K562 (cell line): ENCODE data around the gene UBE2D3. TPM values are rescaled to one million over a fixed set of nuclear protein-coding genes. Genes with fewer than 3 reads are reported as not detected.

Experiments used
- C11orf30 ChIP-seq: fragments of 450-650 bp; IDR thresholded peaks from 2 replicates; pipeline ENCODE4 v1.6.1; 2016; ENCODE audit warnings: low read depth, mild to moderate bottlenecking
- CHD1 ChIP-seq: fragments of 200-600 bp; sonication (generic); IDR thresholded peaks from one replicate; pipeline ENCODE4 v1.6.1; 2012; ENCODE audit warnings: mild to moderate bottlenecking, moderate library complexity, low read length, inconsistent platforms
- GATAD2B ChIP-seq: fragments of 450-650 bp; IDR thresholded peaks from 2 replicates; pipeline ENCODE4 v1.6.1; 2017; ENCODE audit warnings: mild to moderate bottlenecking, borderline replicate concordance
- NFRKB ChIP-seq: fragments of 450-650 bp; IDR thresholded peaks from 2 replicates; pipeline ENCODE4 v1.6.1; 2016; ENCODE audit warnings: low read depth
- POLR2AphosphoS2 ChIP-seq: IDR thresholded peaks from 2 replicates; pipeline ENCODE4 v1.6.1; 2012; ENCODE audit warnings: low read length, improper control_type of control experiment
- SAP30 ChIP-seq: fragments of 200-600 bp; sonication (generic); IDR thresholded peaks from 2 replicates; pipeline ENCODE4 v1.6.1; 2012; ENCODE audit warnings: borderline replicate concordance, low read depth, mild to moderate bottlenecking, moderate library complexity, low read length, control low read depth, inconsistent platforms; ENCODE audit not compliant: insufficient read depth, poor library complexity, severe bottlenecking
- SRSF3 ChIP-seq: fragments of 200-400 bp; formaldehyde crosslinking; IDR thresholded peaks from 2 replicates; pipeline ENCODE4 v1.6.1; 2016; ENCODE audit warnings: mild to moderate bottlenecking, low read length, moderate library complexity; ENCODE audit not compliant: insufficient read depth
- YY1 ChIP-seq, 3 experiments: IDR thresholded peaks; 2 replicates each; pipeline ENCODE4 v1.6.1; 2011; ENCODE audit warnings: low read length in 2 of 3, mild to moderate bottlenecking in 2 of 3, moderate library complexity in 2 of 3, borderline replicate concordance in 1 of 3, control low read depth in 1 of 3, low read depth in 1 of 3; ENCODE audit not compliant: insufficient read depth in 3 of 3, insufficient replicate concordance in 2 of 3, control insufficient read depth in 1 of 3, insufficient read length in 1 of 3; ENCODE audit errors: extremely low read depth in 1 of 3
- ZNF24 ChIP-seq: fragments of 450-650 bp; IDR thresholded peaks from 2 replicates; pipeline ENCODE4 v1.6.1; 2016
- polyA plus RNA-seq, 8 experiments: library from polyadenylated mRNA; depleted of rRNA in 4 of 8; stranded (reverse) in 5 of 8; unstranded in 3 of 8; fragments of >200 nt; fragmentation: Nextera tagmentation in 2 of 8; fragmentation: Illumina TruSeq in 1 of 8; extraction: Ambion mirVana in 2 of 8; extraction: Trizol in 1 of 8; gene quantifications; 2 replicates each; pipeline versions ENCODE4 v1.2.1 to v1.2.3, GENCODE V29; 2011 to 2014; ENCODE audit warnings: inconsistent platforms in 1 of 8, missing spikeins in 1 of 8
- total RNA-seq, 7 experiments: library from RNA; depleted of rRNA in 6 of 7; stranded (reverse); fragments of >200 nt in 6 of 7; fragmentation: Illumina TruSeq in 2 of 7; extraction: Trizol in 2 of 7; gene quantifications; 2 replicates each; pipeline versions ENCODE4 v1.2.1 to v1.2.3, GENCODE V29; 2011 to 2021; ENCODE audit warnings: low replicate concordance in 1 of 7
- TF ChIP-seq, protein P1 (sequence below), 2 experiments: fragments of 450-650 bp in 1 of 2; sonication (generic) in 1 of 2; formaldehyde crosslinking in 1 of 2; IDR thresholded peaks; 2 replicates each; pipeline versions ENCODE4 v1.7.1 to v1.9.0; 2016 to 2022; ENCODE audit warnings: inconsistent platforms in 1 of 2, mild to moderate bottlenecking in 1 of 2, missing genetic modification reagents in 1 of 2
- TF ChIP-seq, protein P2 (sequence below): sonication (generic); formaldehyde crosslinking; IDR thresholded peaks from 2 replicates; pipeline ENCODE4 v1.8.1; 2023; ENCODE audit warnings: mild to moderate bottlenecking, missing genetic modification reagents
- TF ChIP-seq, protein P3 (sequence below): fragments of 450-650 bp; conservative IDR thresholded peaks from 2 replicates; pipeline ENCODE4 v1.6.1; 2016; ENCODE audit warnings: missing genetic modification characterization, low read depth, mild to moderate bottlenecking, missing compliant biosample characterization, moderate library complexity

UBE2D3 gene
- total and polyA plus RNA-seq, 9 of the 15 experiments (the other 6 are each of a cell fraction or from before 2014, with no cell fraction given) = 191 to 618 (median 292) TPM

DNA sequence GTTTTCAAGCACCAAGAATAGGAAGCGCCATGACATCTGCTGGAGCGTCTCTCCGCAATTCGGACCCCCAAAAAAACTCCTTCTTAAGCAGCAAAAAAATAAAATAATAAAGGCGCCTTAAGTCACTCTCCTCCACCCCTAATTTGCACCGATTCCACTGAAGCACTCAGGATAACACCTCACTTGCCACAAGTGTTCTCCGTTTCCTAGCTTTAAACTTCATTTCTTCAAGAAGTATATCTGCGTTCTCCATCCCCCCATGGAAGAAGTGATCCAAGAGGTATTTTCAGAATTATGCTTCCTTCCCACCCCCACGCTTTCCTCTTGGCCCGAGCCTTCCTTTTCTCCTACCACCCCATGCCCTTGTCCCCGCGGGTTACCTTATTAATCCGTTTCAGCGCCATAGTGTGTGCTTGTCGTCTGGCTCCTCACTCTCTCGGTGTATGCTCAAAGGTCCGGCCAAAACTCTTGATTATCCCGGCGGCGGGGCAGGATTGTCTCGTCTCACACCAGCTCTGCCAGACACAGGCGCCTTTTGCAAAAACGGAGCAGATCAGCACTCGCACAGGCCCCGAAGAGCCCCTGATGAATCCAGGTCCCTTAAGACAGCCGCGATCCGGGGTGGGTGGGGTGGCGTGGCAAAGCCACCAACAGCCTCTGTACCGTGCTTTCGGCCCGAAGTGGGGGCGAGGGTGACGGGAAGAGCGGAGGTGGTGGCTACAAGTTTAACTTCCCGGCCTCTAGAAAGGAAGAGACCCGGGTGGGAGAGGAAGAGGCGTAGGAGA, 1.1 kb downstream of the UBE2D3 start (continued):
- TF ChIP-seq, protein P1, sequence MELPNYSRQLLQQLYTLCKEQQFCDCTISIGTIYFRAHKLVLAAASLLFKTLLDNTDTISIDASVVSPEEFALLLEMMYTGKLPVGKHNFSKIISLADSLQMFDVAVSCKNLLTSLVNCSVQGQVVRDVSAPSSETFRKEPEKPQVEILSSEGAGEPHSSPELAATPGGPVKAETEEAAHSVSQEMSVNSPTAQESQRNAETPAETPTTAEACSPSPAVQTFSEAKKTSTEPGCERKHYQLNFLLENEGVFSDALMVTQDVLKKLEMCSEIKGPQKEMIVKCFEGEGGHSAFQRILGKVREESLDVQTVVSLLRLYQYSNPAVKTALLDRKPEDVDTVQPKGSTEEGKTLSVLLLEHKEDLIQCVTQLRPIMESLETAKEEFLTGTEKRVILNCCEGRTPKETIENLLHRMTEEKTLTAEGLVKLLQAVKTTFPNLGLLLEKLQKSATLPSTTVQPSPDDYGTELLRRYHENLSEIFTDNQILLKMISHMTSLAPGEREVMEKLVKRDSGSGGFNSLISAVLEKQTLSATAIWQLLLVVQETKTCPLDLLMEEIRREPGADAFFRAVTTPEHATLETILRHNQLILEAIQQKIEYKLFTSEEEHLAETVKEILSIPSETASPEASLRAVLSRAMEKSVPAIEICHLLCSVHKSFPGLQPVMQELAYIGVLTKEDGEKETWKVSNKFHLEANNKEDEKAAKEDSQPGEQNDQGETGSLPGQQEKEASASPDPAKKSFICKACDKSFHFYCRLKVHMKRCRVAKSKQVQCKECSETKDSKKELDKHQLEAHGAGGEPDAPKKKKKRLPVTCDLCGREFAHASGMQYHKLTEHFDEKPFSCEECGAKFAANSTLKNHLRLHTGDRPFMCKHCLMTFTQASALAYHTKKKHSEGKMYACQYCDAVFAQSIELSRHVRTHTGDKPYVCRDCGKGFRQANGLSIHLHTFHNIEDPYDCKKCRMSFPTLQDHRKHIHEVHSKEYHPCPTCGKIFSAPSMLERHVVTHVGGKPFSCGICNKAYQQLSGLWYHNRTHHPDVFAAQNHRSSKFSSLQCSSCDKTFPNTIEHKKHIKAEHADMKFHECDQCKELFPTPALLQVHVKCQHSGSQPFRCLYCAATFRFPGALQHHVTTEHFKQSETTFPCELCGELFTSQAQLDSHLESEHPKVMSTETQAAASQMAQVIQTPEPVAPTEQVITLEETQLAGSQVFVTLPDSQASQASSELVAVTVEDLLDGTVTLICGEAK (IDR thresholded peaks at IDR 0.05) = peak; percentile 65
- TF ChIP-seq, protein P1 (CRISPR knock-in tag; IDR thresholded peaks at IDR 0.05) = no peak
- TF ChIP-seq YY1 (IDR thresholded peaks at IDR 0.05; ENCODE audit: borderline replicate concordance in 1 of 3, control insufficient read depth in 1 of 3, extremely low read depth in 1 of 3, insufficient read depth in 3 of 3, insufficient read length in 1 of 3, insufficient replicate concordance in 2 of 3, low read depth in 1 of 3, low read length in 2 of 3) = no peak
- no peak for TF ChIP-seq NFRKB
- TF ChIP-seq GATAD2B = no peak
- peak; percentile 22 for TF ChIP-seq CHD1
- TF ChIP-seq SAP30 = peak; percentile 66
- TF ChIP-seq, protein P2, sequence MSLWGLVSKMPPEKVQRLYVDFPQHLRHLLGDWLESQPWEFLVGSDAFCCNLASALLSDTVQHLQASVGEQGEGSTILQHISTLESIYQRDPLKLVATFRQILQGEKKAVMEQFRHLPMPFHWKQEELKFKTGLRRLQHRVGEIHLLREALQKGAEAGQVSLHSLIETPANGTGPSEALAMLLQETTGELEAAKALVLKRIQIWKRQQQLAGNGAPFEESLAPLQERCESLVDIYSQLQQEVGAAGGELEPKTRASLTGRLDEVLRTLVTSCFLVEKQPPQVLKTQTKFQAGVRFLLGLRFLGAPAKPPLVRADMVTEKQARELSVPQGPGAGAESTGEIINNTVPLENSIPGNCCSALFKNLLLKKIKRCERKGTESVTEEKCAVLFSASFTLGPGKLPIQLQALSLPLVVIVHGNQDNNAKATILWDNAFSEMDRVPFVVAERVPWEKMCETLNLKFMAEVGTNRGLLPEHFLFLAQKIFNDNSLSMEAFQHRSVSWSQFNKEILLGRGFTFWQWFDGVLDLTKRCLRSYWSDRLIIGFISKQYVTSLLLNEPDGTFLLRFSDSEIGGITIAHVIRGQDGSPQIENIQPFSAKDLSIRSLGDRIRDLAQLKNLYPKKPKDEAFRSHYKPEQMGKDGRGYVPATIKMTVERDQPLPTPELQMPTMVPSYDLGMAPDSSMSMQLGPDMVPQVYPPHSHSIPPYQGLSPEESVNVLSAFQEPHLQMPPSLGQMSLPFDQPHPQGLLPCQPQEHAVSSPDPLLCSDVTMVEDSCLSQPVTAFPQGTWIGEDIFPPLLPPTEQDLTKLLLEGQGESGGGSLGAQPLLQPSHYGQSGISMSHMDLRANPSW = no peak
- TF ChIP-seq, protein P3, sequence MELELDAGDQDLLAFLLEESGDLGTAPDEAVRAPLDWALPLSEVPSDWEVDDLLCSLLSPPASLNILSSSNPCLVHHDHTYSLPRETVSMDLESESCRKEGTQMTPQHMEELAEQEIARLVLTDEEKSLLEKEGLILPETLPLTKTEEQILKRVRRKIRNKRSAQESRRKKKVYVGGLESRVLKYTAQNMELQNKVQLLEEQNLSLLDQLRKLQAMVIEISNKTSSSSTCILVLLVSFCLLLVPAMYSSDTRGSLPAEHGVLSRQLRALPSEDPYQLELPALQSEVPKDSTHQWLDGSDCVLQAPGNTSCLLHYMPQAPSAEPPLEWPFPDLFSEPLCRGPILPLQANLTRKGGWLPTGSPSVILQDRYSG = no peak
- no peak for TF ChIP-seq ZNF24
- no peak for TF ChIP-seq POLR2AphosphoS2
- no peak for TF ChIP-seq C11orf30
- 0 out of 2 replicates have a peak, but pooled peaks have one; percentile 50 for TF ChIP-seq SRSF3
